ENCODE measurements around the gene GTPBP10.

DNA sequence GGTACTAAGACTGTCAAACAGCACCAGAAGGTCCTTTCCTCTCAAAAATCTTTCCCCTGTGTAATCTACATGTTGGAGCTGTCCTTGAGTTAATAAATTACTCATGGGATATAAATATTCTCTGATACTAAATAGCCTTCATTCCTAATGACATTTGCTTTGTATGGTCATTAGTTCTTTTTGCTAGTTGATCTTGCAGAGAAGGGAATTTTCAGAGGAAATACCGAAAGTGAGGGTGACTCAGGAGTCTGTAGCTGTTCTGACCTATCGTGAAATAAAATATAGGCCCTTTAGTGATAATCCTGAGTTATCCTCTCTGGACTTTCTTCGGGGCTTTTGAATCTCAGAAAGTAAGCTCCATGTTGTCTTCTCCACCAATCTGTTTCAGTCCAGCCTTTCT is 37.3 kb downstream of the GTPBP10 start:
- TF ChIP-seq, protein P1, sequence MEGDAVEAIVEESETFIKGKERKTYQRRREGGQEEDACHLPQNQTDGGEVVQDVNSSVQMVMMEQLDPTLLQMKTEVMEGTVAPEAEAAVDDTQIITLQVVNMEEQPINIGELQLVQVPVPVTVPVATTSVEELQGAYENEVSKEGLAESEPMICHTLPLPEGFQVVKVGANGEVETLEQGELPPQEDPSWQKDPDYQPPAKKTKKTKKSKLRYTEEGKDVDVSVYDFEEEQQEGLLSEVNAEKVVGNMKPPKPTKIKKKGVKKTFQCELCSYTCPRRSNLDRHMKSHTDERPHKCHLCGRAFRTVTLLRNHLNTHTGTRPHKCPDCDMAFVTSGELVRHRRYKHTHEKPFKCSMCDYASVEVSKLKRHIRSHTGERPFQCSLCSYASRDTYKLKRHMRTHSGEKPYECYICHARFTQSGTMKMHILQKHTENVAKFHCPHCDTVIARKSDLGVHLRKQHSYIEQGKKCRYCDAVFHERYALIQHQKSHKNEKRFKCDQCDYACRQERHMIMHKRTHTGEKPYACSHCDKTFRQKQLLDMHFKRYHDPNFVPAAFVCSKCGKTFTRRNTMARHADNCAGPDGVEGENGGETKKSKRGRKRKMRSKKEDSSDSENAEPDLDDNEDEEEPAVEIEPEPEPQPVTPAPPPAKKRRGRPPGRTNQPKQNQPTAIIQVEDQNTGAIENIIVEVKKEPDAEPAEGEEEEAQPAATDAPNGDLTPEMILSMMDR (conservative IDR thresholded peaks at IDR 0.05) = no peak
- no peak for TF ChIP-seq ZFX (IDR thresholded peaks at IDR 0.05)

Data from C4-2B (cell line).